Uterus (tissue), 4 donors: ENCODE measurements around the gene SCFD2. TPM values are rescaled to one million over a fixed set of nuclear protein-coding genes. Genes with fewer than 3 reads are reported as not detected.
"Not testable (repeated sequence)": the region's sequence is repeated elsewhere in the genome, so short reads cannot be mapped to it uniquely, and the experiment has no call there.

ENCODE experiments used
- DNase-seq, 2 donors: peaks; one replicate each; pipeline ENCODE4 v3.0.0-alpha.2; 2019 to 2020
- H3K27ac ChIP-seq, 2 donors: fragments of 200-600 bp; sonication (generic); 1 replicate in 1 of 2; 2 replicates in 1 of 2; pipeline ENCODE4 v1.5.1; 2016 to 2018
- H3K27me3 ChIP-seq, 2 donors: fragments of 200-600 bp; sonication (generic); one replicate each; pipeline ENCODE4 v1.5.1; 2018 to 2019; ENCODE audit warnings: control low read depth in 1 of 2
- H3K36me3 ChIP-seq, 2 donors: fragments of 200-600 bp; sonication (generic); one replicate each; pipeline ENCODE4 v1.5.1; 2019; ENCODE audit warnings: control low read depth in 1 of 2
- H3K4me1 ChIP-seq, 2 donors: fragments of 200-600 bp; sonication (generic); one replicate each; pipeline ENCODE4 v1.5.1; 2018 to 2019; ENCODE audit warnings: control low read depth in 1 of 2
- H3K4me3 ChIP-seq, 2 donors: fragments of 200-600 bp; sonication (generic); 1 replicate in 1 of 2; 2 replicates in 1 of 2; pipeline ENCODE4 v1.5.1; 2018 to 2019; ENCODE audit warnings: mild to moderate bottlenecking in 1 of 2
- H3K9me3 ChIP-seq, 2 donors: fragments of 200-600 bp; sonication (generic); one replicate each; pipeline ENCODE4 v1.5.1; 2019; ENCODE audit warnings: control low read depth in 1 of 2
- POLR2A ChIP-seq, 2 donors: fragments of 450-650 bp; IDR thresholded peaks; one replicate each; pipeline ENCODE4 v1.6.1; 2016; ENCODE audit warnings: antibody characterized with exemption in 2 of 2, mild to moderate bottlenecking in 1 of 2, moderate library complexity in 1 of 2
- intact Hi-C: fragments of 100-400 bp; cut with DNase I; formaldehyde crosslinking; loops from one replicate; pipeline ENCODE4 v1.15.1; 2023; ENCODE audit warnings: low total_unique reads
- total RNA-seq, 4 donors: library from RNA; depleted of rRNA in 3 of 4; stranded (reverse); fragments of >200 nt in 3 of 4; gene quantifications; one replicate each; pipeline versions ENCODE4 v1.1.0 to v1.2.4, GENCODE V29; 2014 to 2023
- TF ChIP-seq, protein P1 (sequence below), 4 experiments: fragments of 200-600 bp in 2 of 4; fragments of 450-650 bp in 2 of 4; sonication (generic) in 2 of 4; IDR thresholded peaks; one replicate each; pipeline ENCODE4 v1.5.1; 2016 to 2019; ENCODE audit warnings: antibody characterized with exemption in 4 of 4, mild to moderate bottlenecking in 2 of 4, moderate library complexity in 1 of 4
- donor health status: DM: yes; HTN: yes; CAD: no.

Gene SCFD2
- total RNA-seq, 4 donors from 2014 or later, result 19.6 to 36.2 (median 24.5) TPM

DNA sequence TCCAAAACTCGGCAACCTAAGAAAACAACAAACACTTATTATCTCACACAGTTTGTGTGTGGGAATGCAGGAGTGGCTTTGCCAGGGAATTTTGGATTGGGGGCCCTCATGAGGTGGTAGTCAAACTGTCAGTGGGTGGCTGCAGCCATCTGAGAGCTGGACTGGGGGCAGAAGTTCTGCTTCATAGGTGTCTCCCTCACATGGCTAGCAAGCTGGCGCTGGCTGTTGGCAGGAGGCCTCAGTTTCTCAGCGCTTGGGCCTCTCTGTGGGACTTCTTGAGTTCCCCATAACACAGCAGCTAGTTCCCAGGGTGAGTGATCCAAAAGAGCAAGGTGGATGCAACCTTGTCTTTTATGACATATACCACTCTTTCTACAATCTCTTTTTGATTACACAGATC, 529.7 kb downstream of the SCFD2 start:
- Histone ChIP-seq H3K4me1 (no peaks in the 10 kb centered on the region), H3K27ac (no peak overlapping the region), H3K27me3 (no peaks in the 10 kb centered on the region), H3K36me3 (no peaks in the 10 kb centered on the region), H3K4me3 (no peak overlapping the region), H3K9me3 (no peaks in the 10 kb centered on the region)
- DNase-seq, result no peak
- intact Hi-C loops, result no loop called here
- TF ChIP-seq, protein P1, sequence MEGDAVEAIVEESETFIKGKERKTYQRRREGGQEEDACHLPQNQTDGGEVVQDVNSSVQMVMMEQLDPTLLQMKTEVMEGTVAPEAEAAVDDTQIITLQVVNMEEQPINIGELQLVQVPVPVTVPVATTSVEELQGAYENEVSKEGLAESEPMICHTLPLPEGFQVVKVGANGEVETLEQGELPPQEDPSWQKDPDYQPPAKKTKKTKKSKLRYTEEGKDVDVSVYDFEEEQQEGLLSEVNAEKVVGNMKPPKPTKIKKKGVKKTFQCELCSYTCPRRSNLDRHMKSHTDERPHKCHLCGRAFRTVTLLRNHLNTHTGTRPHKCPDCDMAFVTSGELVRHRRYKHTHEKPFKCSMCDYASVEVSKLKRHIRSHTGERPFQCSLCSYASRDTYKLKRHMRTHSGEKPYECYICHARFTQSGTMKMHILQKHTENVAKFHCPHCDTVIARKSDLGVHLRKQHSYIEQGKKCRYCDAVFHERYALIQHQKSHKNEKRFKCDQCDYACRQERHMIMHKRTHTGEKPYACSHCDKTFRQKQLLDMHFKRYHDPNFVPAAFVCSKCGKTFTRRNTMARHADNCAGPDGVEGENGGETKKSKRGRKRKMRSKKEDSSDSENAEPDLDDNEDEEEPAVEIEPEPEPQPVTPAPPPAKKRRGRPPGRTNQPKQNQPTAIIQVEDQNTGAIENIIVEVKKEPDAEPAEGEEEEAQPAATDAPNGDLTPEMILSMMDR (IDR thresholded peaks at IDR 0.05), result no peak
- no peak for TF ChIP-seq POLR2A (IDR thresholded peaks at IDR 0.05)

DNA sequence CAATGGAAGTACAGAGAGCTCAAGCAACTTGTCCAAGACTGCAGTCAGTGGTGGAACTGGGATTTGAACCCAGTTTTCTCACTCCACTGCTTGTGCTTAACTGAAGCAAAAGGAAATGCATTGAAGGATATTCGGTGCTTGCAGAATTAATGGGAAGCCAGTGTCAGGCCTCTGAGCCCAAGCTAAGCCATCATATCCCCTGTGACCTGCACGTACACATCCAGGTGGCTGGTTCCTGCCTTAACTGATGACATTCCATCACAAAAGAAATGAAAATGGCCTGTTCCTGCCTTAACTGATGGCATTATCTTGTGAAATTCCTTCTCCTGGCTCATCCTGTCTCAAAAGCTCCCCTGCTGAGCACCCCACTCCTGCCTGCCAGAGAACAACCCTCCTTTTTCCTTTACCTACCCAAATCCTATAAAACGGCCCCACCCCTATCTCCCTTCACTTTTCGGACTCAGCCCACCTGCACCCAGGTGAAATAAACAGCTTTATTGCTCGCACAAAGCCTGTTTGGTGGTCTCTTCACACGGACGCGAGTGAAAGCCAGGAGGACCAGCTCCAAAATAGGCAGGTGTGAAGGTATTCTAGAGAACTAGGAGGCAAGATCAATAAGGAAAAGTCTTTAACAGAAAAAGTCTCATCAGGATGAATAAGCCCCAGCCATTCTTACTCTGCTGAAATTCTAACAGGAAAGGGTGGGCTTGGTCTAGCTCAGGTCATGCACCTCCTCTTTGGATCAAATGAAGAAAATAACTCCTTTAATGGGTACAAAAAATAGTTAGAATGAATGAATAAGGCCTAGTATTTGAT, 531.0 kb downstream of the SCFD2 start:
- H3K4me3 ChIP-seq, DNase-seq, H3K27me3 ChIP-seq, H3K9me3 ChIP-seq, H3K4me1 ChIP-seq, H3K27ac ChIP-seq, H3K36me3 ChIP-seq, intact Hi-C loops: not testable (repeated sequence)

DNA sequence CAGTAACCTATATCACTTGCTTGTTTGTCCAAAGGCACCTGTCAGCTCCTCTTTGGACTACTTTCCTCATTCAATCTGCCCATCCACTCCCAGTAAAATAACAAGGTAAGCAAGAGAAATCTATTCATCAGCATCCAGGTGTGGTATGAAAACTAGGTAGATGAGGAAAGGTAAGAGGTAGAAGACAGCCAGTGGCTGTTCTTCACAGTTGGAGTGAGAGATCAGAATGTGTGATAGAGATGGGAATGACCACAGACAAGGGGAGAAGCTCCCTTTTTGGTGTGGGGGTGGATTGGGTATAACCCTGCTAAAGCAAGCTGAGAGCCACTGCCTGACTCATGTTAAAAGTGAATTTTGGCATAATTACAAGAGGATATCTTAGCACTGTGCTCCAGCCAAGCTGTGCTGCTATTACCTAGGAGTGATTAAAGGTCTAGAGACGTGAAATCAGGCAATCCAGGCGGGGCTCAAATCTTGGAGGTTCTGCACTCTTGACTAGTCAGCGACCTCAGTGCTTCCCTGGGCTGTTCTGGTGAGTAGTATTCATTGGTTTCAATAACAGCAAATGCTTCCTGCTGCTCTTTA, 531.8 kb downstream of the SCFD2 start:
- no peak overlapping the region for H3K27ac ChIP-seq
- no peak for DNase-seq

DNA sequence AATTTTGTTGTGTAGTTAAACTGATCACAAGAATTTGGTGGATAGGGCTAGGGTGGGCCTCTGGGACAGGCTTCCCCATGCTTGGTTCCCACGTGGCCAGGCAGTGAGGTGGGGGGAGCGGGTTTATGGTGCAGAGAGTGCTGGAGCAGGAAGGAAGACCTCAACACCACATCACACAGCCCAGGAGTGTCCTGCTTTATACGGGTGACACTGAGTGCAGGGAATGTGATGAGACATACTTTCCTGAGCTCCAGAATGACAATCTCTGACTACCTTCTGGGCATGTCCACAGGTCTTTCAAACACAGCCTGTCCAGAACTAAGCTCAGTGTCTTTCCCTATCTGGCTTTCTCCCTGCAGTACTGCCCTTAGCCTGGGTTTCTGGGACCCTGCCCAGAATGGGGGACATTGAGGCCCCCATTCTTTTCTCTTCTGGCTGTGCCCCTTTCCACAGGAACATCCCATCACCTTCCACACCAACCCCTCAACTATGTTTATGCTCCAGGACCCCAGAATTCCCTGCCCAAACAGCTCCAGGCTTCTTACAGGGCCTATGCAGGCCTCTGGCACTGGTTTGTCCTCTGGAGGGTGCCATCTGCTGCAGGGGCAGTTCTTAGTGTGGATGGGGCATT, 540.3 kb downstream of the SCFD2 start:
- no peak for DNase-seq
- Histone ChIP-seq H3K4me1 (no peaks in the 10 kb centered on the region), H3K27ac (no peak overlapping the region), H3K27me3 (no peaks in the 10 kb centered on the region), H3K36me3 (no peaks in the 10 kb centered on the region), H3K9me3 (no peaks in the 10 kb centered on the region), H3K4me3 (no peak overlapping the region)
- TF ChIP-seq POLR2A (IDR thresholded peaks at IDR 0.05), result no peak
- TF ChIP-seq, protein P1 (IDR thresholded peaks at IDR 0.05), result no peak
- intact Hi-C loops, result no loop called here

More for the DNA sequence above, 531.8 kb downstream of the SCFD2 start:
- Histone ChIP-seq H3K4me1 (no peaks in the 10 kb centered on the region), H3K4me3 (no peak overlapping the region), H3K36me3 (no peaks in the 10 kb centered on the region), H3K9me3 (no peaks in the 10 kb centered on the region), H3K27me3 (no peaks in the 10 kb centered on the region)
- TF ChIP-seq, protein P1 (IDR thresholded peaks at IDR 0.05), result no peak
- no peak for TF ChIP-seq POLR2A (IDR thresholded peaks at IDR 0.05)
- intact Hi-C loops, result no loop called here

DNA sequence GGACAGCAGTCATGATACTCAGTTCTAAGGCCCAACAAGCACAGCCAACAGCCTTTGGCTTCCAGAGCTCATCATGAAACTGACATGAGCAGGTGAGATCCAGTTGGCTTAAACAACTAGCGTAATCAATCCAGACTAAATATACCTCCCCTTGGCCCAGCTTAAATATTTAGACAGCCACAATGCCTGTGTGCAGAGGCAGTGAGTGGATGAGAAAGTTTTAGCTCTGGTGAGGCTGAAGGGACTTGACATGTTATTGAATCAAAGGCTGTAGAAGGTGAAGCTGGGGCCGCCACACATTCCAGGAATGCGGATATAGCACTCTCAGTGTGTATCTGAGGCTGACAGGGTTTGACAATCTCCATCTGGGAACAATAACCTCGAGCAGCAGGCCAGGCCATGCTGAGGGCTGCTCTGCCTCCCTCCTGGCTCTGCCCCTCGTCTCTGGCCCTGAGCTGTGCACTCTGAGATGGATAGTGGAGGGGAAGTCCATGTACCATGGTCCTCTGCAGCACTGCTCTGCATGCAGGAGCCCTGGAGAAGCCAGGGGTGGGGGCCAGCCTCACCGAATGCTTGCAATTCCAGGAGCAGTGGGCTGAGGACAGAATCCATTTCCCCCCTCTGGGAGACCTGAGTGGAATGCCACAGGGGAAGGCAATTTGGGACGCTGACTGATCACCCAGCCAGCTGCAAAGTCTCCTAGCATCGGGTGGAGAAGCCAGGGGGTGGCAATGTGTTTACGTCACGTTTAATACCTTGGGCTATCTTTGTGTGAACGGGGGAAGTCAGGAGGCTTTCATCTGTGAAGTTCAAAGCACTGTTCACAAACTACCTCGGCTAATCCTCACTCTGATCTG, 541.0 kb downstream of the SCFD2 start:
- Histone ChIP-seq H3K27me3 (no peaks in the 10 kb centered on the region), H3K4me3 (no peak overlapping the region), H3K27ac (no peak overlapping the region), H3K4me1 (no peaks in the 10 kb centered on the region), H3K9me3 (no peaks in the 10 kb centered on the region), H3K36me3 (no peaks in the 10 kb centered on the region)
- TF ChIP-seq, protein P1 (IDR thresholded peaks at IDR 0.05), result no peak
- no peak for TF ChIP-seq POLR2A (IDR thresholded peaks at IDR 0.05)
- no peak for DNase-seq
- intact Hi-C loops, result no loop called here
